Mucosa of descending colon (tissue), 3 donors: ENCODE results near the gene DDAH1. TPM values are rescaled to one million over a fixed set of nuclear protein-coding genes. Genes with fewer than 3 reads are reported as not detected.

Experiments used
- ATAC-seq: fragments of 200-7000 bp; cut with Tn5 transposase; one replicate; pipeline ENCODE4 v1.9.1; 2020; ENCODE audit warnings: mild to moderate bottlenecking, moderate library complexity
- DNase-seq, 3 donors: peaks; one replicate each; pipeline ENCODE4 v3.0.0-alpha.2; 2020
- H3K36me3 ChIP-seq: fragments of 200-600 bp; one replicate; pipeline ENCODE4 v1.8.0; 2021; ENCODE audit warnings: low read depth, mild to moderate bottlenecking
- H3K4me1 ChIP-seq: fragments of 200-600 bp; one replicate; pipeline ENCODE4 v1.8.0; 2021; ENCODE audit warnings: low read depth, mild to moderate bottlenecking
- H3K4me3 ChIP-seq: fragments of 200-600 bp; one replicate; pipeline ENCODE4 v1.8.0; 2021; ENCODE audit warnings: mild to moderate bottlenecking
- H3K9me3 ChIP-seq: fragments of 200-600 bp; one replicate; pipeline ENCODE4 v1.8.0; 2021; ENCODE audit warnings: mild to moderate bottlenecking
- CTCF ChIP-seq: fragments of 200-600 bp; IDR thresholded peaks from one replicate; pipeline ENCODE4 v1.8.0; 2022; ENCODE audit warnings: antibody characterized with exemption, mild to moderate bottlenecking
- intact Hi-C, 2 donors: fragments of 100-400 bp; cut with DNase I in 1 of 2; cut with micrococcal nuclease in 1 of 2; formaldehyde crosslinking; loops; one replicate each; pipeline versions ENCODE4 v1.11.0 to v1.11.1; 2022; cut with DNase I, micrococcal nuclease
- total RNA-seq, 3 donors: library from RNA; stranded (reverse); fragmentation: NEBNext Ultra II Directional in 2 of 3; extraction: Animal tissue kit (Norgen Biotek cat#: 25700) in 2 of 3; gene quantifications; one replicate each; pipeline versions ENCODE4 v1.2.1 to v1.2.4, GENCODE V29; 2021 to 2023
- donor health status: DM: no; HTN: no; CAD: no; lungs with moderate emphysema.
- donor health status: DM: no; HTN: no; CAD: no.
- donor health status: DM: no; HTN: yes; CAD: no.

DDAH1 gene
- total RNA-seq, 3 donors from 2014 or later = 45.9 to 86.3 (median 74.1) TPM

- Histone ChIP-seq H3K36me3 (no peaks in the 10 kb centered on the region), H3K9me3 (no peaks in the 10 kb centered on the region), H3K4me3 (no peak overlapping the region), H3K4me1 (peaks cover 10% of the 10 kb centered on the region)
- intact Hi-C loops = no loop called here
- no peak for TF ChIP-seq CTCF
- ATAC-seq (peak; percentile 83), DNase-seq (peak in 1 of 3 donors; percentile 77)
These were observed 166.9 kb downstream of the DDAH1 start for GRCh38 chr1:85297855-85298629.

GRCh38 chr1:85297538-85297854 is 167.5 kb downstream of the DDAH1 start:
- ATAC-seq (peak; percentile 6), DNase-seq (no peak)
- Histone ChIP-seq H3K4me1 (peaks cover 10% of the 10 kb centered on the region), H3K36me3 (no peaks in the 10 kb centered on the region), H3K9me3 (no peaks in the 10 kb centered on the region), H3K4me3 (no peak overlapping the region)
- intact Hi-C loops = no loop called here
- no peak for TF ChIP-seq CTCF

- no peaks in the 10 kb centered on the region for H3K36me3 ChIP-seq
- DNase-seq = no peak
- H3K4me3 ChIP-seq = no peak overlapping the region
- intact Hi-C loops = no loop called here
- no peak for TF ChIP-seq CTCF
- H3K4me1 ChIP-seq = peaks cover 10% of the 10 kb centered on the region
- no peak for ATAC-seq
- H3K9me3 ChIP-seq = no peaks in the 10 kb centered on the region
These were observed 168.0 kb downstream of the DDAH1 start for GRCh38 chr1:85296980-85297379.

GRCh38 chr1:85295654-85296053 is 169.3 kb downstream of the DDAH1 start:
- Histone ChIP-seq H3K4me3 (no peak overlapping the region), H3K36me3 (no peaks in the 10 kb centered on the region), H3K4me1 (peaks cover 10% of the 10 kb centered on the region), H3K9me3 (no peaks in the 10 kb centered on the region)
- no peak for TF ChIP-seq CTCF
- DNase-seq (no peak), ATAC-seq (no peak)
- intact Hi-C loops = no loop called here

GRCh38 chr1:85295006-85295431 is 169.9 kb downstream of the DDAH1 start:
- intact Hi-C loops = no loop called here
- no peaks in the 10 kb centered on the region for H3K9me3 ChIP-seq
- ATAC-seq = peak; percentile 47
- no peak overlapping the region for H3K4me3 ChIP-seq
- TF ChIP-seq CTCF = no peak
- peaks cover 10% of the 10 kb centered on the region for H3K4me1 ChIP-seq
- no peak for DNase-seq
- H3K36me3 ChIP-seq = no peaks in the 10 kb centered on the region
